Prostate gland (tissue), 2 donors: ENCODE measurements around the gene GMPR. TPM values are rescaled to one million over a fixed set of nuclear protein-coding genes. Genes with fewer than 3 reads are reported as not detected.
"Not testable (repeated sequence)": the region's sequence is repeated elsewhere in the genome, so short reads cannot be mapped to it uniquely, and the experiment has no call there.

Experiments
- DNase-seq: peaks from one replicate; pipeline ENCODE4 v3.0.0-alpha.2; 2019; ENCODE audit warnings: low spot score
- H3K27ac ChIP-seq, 2 donors: fragments of 200-600 bp; sonication (generic); 2 replicates each; pipeline ENCODE4 v1.5.1; 2017 to 2019
- H3K27me3 ChIP-seq: fragments of 200-600 bp; sonication (generic); replicated peaks from 2 replicates; pipeline ENCODE4 v1.5.1; 2019; ENCODE audit not compliant: insufficient read depth
- H3K36me3 ChIP-seq, 2 donors: fragments of 200-600 bp; sonication (generic); 1 replicate in 1 of 2; 2 replicates in 1 of 2; pipeline versions ENCODE4 v1.5.1 to v1.8.1; 2017 to 2019
- H3K4me1 ChIP-seq: fragments of 200-600 bp; sonication (generic); replicated peaks from 2 replicates; pipeline ENCODE4 v1.5.1; 2019
- H3K4me3 ChIP-seq, 2 donors: fragments of 200-600 bp; sonication (generic); 2 replicates each; pipeline ENCODE4 v1.5.1; 2017 to 2019
- H3K9me3 ChIP-seq: fragments of 200-600 bp; sonication (generic); 2 replicates; pipeline ENCODE4 v1.5.1; 2017
- POLR2A ChIP-seq: fragments of 450-650 bp; IDR thresholded peaks from one replicate; pipeline ENCODE4 v1.6.1; 2016; ENCODE audit warnings: antibody characterized with exemption, mild to moderate bottlenecking
- POLR2AphosphoS5 ChIP-seq: sonication (generic); formaldehyde crosslinking; IDR thresholded peaks from one replicate; pipeline ENCODE4 v1.6.1; 2017; ENCODE audit warnings: antibody characterized with exemption
- WGBS: methylation state at CpG from one replicate; pipeline ENCODE4 v1.1.5; 2018; 5-methylcytosine and 5-hydroxymethylcytosine counted together
- intact Hi-C: fragments of 100-400 bp; cut with DNase I; formaldehyde crosslinking; loops from one replicate; pipeline ENCODE4 v1.14.2; 2022
- total RNA-seq, 2 donors: library from RNA; depleted of rRNA; stranded (reverse); fragments of >200 nt; gene quantifications; one replicate each; pipeline ENCODE4 v1.1.0, GENCODE V29; 2016
- TF ChIP-seq, protein P1 (sequence below), 4 experiments: fragments of 200-600 bp in 2 of 4; fragments of 450-650 bp in 2 of 4; sonication (generic) in 2 of 4; IDR thresholded peaks; 1 replicate in 3 of 4; 2 replicates in 1 of 4; pipeline ENCODE4 v1.5.1; 2016 to 2019; ENCODE audit warnings: antibody characterized with exemption in 4 of 4, mild to moderate bottlenecking in 2 of 4, moderate library complexity in 2 of 4

GMPR gene
- total RNA-seq, 2 donors from 2014 or later, result 228 to 266 TPM

DNA sequence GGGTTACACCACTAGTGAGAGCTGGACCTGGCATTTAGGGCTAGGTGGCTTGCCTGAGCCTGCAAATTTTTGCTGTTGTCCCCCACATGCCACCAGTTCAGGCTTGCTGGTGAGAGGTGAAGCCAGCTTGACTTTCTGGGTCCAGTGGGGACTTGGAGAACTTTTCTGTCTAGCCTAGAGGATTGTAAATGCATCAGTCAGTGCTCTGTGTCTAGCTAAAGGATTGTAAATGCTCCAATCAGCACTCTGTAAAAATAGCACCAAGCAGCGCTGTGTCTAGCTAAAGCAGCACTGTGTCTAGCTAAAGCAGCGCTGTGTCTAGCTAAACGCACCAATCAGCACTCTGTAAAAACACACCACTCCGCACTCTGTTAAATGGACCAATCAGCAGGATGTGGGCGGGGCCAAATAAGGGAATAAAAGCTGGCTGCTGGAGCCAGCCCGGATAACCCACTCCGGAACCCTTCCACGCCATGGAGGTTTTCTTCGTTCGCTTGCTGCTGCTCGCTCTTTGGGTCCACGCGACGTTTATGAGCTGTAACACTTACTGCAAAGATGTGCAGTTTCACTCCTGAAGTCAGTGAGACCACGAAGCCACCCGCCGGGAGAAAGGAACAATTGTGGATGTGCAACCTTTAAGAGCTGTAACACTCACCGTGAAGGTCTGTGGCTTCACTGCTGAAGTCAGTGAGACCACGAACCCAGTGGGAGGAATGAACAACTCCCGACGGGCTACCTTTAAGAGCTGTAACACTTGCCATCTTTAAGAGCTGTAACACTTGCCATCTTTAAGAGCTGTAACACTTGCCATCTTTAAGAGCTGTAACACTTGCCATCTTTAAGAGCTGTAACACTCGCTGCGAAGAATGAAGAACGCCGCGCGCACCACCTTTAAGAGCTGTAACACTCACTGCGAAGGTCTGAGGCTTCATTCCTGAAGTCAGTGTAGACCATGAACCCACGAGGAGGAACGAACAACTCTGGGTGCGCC lies 27.3 kb downstream of the GMPR start:
- intact Hi-C loops, result no loop called here
- WGBS, result 96% methylated on average over 31 of the region's 31 CpGs
- no peak for DNase-seq
- no peaks in the 10 kb centered on the region for H3K27me3 ChIP-seq
- TF ChIP-seq POLR2A, result no peak
- no peak for TF ChIP-seq POLR2AphosphoS5
- TF ChIP-seq, protein P1, sequence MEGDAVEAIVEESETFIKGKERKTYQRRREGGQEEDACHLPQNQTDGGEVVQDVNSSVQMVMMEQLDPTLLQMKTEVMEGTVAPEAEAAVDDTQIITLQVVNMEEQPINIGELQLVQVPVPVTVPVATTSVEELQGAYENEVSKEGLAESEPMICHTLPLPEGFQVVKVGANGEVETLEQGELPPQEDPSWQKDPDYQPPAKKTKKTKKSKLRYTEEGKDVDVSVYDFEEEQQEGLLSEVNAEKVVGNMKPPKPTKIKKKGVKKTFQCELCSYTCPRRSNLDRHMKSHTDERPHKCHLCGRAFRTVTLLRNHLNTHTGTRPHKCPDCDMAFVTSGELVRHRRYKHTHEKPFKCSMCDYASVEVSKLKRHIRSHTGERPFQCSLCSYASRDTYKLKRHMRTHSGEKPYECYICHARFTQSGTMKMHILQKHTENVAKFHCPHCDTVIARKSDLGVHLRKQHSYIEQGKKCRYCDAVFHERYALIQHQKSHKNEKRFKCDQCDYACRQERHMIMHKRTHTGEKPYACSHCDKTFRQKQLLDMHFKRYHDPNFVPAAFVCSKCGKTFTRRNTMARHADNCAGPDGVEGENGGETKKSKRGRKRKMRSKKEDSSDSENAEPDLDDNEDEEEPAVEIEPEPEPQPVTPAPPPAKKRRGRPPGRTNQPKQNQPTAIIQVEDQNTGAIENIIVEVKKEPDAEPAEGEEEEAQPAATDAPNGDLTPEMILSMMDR (IDR thresholded peaks at IDR 0.05), result no peak
- H3K27ac ChIP-seq, result no peak overlapping the region
- no peak overlapping the region for H3K4me3 ChIP-seq
- no peaks in the 10 kb centered on the region for H3K36me3 ChIP-seq
- H3K4me1 ChIP-seq, result no peaks in the 10 kb centered on the region
- H3K9me3 ChIP-seq, result no peaks in the 10 kb centered on the region

GRCh38 chr6:16267428-16268263 lies 29.3 kb downstream of the GMPR start:
- H3K4me3 ChIP-seq, result no peak overlapping the region
- no peaks in the 10 kb centered on the region for H3K4me1 ChIP-seq
- TF ChIP-seq, protein P1 (IDR thresholded peaks at IDR 0.05), result no peak
- no peak for TF ChIP-seq POLR2AphosphoS5
- TF ChIP-seq POLR2A, result no peak
- H3K27ac ChIP-seq, result no peak overlapping the region
- 95% methylated on average over 23 of the region's 23 CpGs for WGBS
- H3K36me3 ChIP-seq, result no peaks in the 10 kb centered on the region
- no peaks in the 10 kb centered on the region for H3K27me3 ChIP-seq
- intact Hi-C loops, result no loop called here
- DNase-seq, result no peak
- H3K9me3 ChIP-seq, result no peaks in the 10 kb centered on the region

DNA sequence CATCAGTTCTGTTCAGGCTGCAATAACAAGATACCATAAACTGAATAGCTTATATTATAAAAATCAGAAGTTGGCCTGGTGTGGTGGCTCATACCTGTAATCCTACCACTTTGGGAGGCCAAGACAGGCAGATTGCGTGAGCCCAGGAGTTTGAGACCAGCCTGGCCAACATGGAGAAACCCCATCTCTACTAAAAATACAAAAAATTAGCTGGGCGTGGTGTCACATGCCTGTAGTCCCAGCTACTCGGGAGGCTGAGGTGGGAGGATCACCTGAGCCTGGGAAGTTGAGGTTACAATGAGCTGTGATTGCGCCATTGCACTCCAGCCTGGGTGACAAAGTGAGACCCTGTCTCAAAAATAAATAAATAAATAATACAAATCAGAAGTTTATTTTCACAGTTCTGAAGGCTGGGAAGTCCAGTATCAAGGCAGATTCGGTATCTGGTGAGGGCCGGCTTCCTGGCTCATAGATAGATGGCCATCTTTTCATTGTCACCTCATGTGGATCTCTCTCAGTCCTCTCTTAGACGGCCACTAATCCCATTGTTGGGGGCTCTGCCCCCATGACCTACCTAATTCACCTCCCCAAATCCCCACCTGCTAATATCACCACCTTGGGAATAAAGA lies 31.2 kb downstream of the GMPR start:
- intact Hi-C loops, H3K36me3 ChIP-seq, H3K4me3 ChIP-seq, H3K27ac ChIP-seq, H3K9me3 ChIP-seq, H3K4me1 ChIP-seq, DNase-seq, H3K27me3 ChIP-seq: not testable (repeated sequence)
- 87% methylated on average over 7 of the region's 7 CpGs for WGBS

GRCh38 chr6:16270178-16270794 lies 31.9 kb downstream of the GMPR start:
- Histone ChIP-seq H3K27ac (no peak overlapping the region), H3K36me3 (no peaks in the 10 kb centered on the region), H3K27me3 (no peaks in the 10 kb centered on the region), H3K9me3 (no peaks in the 10 kb centered on the region), H3K4me1 (no peaks in the 10 kb centered on the region), H3K4me3 (no peak overlapping the region)
- 88% methylated on average over 5 of the region's 5 CpGs for WGBS
- no peak for DNase-seq
- no peak for TF ChIP-seq POLR2AphosphoS5
- TF ChIP-seq, protein P1 (IDR thresholded peaks at IDR 0.05), result no peak
- no peak for TF ChIP-seq POLR2A
- intact Hi-C loops, result no loop called here

DNA sequence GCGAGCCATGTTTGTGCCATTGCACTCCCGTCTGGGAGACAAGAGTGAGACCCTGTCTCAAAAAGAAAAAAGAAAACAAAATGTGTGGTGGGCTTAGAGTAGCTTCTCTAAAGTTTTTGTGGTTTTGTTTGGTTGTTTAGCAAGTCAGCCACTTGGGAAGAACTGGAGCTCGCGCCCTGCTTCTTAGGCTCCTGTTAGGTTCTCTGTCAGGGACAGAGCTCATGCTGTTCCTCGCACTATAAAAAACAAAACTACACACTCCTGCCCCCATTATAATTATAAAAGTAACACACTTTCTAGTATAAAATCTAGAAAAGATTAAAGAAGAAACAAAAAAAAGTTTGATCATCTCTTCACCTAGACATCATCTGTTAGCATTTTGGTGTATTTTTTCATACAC lies 33.0 kb downstream of the GMPR start:
- Histone ChIP-seq H3K27me3 (no peaks in the 10 kb centered on the region), H3K4me1 (no peaks in the 10 kb centered on the region), H3K9me3 (no peaks in the 10 kb centered on the region), H3K27ac (no peak overlapping the region), H3K4me3 (no peak overlapping the region), H3K36me3 (no peaks in the 10 kb centered on the region)
- no peak for TF ChIP-seq POLR2AphosphoS5
- TF ChIP-seq, protein P1 (IDR thresholded peaks at IDR 0.05), result no peak
- intact Hi-C loops, result no loop called here
- DNase-seq, result no peak
- WGBS, result 99% methylated on average over 5 of the region's 5 CpGs
